GM18502 (cell line): Measurements from ENCODE around the gene PUS10.
"Not testable (repeated sequence)": the region's sequence is repeated elsewhere in the genome, so short reads cannot be mapped to it uniquely, and the experiment has no call there.

Experiments
- ATAC-seq: cut with Tn5 transposase; IDR thresholded peaks from one replicate; pipeline ENCODE4 v1.9.1; 2021; ENCODE audit warnings: mild to moderate bottlenecking; ENCODE audit not compliant: unreplicated experiment, poor library complexity

PUS10 gene

DNA sequence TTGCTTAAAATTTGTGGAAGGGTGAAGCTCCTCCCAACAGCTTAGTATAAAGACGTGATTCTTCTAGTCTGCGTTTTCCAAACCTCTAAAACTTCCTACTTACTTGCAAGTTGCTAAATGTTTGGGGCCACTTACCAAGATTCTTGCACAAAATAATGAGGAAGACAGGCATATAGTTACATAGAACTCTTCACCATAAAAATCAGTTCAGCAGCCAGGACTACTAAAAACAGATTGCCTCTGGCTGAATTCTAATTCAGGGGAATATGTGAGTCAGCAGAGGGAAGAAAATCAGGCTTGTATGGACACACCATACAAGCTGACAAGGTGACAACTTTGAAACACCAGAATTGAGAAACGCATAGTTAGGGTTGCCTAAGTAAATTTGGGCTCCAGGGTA, 3.3 kb downstream of the PUS10 start:
- no peak for ATAC-seq

DNA sequence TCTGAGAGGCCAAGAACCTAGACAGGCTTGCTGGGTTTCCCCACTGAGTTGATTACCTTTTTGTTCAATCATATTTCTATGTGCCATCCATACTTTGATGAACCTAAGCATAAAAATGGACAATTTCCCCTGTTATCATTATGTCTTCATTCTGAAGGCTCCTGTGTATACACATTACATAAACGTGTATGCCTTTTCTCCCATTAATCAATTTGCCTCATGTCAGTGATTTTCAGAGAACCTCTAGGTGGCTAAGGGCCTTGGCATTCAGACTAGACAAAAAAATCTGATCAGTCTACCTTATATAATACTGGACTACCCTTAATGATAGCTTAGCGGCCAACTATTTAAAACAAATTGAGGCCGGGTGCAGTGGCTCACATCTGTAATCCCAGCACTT, 4.7 kb downstream of the PUS10 start:
- no peak for ATAC-seq

DNA sequence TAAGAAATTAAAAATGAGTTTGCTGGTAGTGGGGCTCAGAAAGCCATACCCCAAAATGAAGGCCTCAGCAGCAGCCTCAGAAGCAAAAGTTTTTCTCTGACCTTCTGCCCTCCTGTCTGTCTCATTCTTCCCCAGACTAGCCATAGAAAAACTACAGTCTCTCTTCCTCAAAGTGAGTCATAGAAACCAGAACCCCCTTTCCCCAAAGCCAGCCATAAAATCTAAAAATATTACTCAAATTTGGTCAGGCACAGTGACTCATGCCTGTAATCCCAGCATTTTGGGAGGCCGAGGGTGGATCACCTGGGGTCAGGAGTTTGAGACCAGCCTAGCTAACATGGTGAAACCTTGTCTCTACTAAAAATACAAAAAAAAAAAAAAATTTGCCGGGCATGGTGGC, 5.8 kb downstream of the PUS10 start:
- ATAC-seq, result not testable (repeated sequence)

DNA sequence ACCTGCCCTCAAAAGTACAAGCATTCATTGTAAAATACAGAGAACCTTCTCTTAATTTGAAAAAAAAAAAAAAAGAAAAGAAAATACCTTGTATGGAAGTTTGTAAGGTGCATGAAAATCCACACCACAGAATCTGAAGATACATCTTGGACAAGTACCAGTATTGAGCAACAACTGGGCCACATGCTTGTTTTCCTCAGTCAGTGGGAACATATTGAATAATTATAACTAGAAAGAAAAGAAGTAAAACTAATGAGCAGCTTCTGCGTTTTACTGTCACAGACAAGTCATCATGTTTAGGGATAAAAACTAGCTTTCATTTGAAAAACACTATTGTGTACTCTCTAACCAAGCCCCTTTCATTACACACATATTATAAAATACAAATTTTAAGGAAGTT, 6.4 kb downstream of the PUS10 start:
- no peak for ATAC-seq

DNA sequence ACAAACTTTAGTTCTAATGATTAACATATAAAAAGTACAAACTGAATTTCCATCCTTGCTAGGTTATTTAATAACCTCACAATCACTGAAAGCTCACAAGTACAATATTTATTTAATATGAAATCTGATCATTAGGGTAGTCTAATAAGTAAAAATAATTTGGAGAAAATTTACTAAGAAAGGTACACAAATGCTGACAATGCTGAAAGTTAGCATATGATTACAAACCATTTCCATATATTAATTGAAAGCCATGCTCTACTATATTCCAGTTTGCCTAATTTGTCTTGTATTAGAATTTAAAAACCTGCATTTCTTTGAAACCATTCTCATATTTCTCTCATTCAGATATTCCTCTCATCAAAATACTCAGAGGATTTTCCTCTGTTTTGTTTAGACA, 8.7 kb downstream of the PUS10 start:
- ATAC-seq, result no peak

DNA sequence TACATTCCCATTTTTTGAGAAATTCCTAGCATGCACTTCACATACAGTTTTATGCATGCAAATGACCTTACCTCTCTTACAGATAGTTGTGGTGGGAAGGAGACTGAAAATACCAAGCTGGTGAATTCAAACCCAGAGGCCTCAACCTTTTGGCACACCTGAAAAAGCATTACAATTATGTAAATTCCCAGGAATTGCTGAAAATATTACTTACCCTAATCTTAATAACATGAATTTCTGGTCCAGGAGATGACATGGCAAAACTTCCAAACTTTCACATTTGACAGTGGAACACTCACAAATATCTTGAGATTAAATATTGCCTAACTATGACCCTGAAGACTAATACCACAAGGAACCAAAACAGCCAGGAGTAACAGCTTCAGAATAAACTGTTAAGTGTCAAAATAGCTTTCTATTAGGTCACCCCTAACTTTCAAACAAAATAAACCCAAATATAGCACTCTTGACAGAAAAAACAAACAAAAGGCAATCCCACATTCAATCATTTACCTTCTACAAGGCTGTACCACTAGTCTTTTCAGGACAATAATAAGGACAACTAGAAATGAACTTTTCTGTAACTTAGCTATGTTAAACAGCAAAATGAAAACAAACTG, 11.5 kb downstream of the PUS10 start:
- ATAC-seq, result no peak

DNA sequence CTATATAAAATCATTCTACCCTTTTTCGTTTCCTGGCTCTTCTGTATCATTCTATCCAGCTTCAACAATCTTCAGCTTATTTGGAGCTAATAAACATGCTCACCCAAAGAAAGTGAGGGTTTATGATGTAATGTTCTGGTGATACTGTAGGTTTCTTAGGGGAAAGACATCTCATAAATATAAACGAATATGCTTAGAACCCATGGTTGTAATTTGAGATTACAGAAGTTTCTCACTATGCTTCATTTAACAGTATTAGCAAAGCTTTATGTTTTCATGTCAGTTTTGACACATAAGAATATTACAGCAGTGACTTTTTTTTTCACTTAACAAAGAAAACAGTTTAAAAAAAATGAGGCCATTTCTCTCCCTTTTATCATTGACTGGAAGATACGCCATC, 12.3 kb downstream of the PUS10 start:
- ATAC-seq, result no peak

DNA sequence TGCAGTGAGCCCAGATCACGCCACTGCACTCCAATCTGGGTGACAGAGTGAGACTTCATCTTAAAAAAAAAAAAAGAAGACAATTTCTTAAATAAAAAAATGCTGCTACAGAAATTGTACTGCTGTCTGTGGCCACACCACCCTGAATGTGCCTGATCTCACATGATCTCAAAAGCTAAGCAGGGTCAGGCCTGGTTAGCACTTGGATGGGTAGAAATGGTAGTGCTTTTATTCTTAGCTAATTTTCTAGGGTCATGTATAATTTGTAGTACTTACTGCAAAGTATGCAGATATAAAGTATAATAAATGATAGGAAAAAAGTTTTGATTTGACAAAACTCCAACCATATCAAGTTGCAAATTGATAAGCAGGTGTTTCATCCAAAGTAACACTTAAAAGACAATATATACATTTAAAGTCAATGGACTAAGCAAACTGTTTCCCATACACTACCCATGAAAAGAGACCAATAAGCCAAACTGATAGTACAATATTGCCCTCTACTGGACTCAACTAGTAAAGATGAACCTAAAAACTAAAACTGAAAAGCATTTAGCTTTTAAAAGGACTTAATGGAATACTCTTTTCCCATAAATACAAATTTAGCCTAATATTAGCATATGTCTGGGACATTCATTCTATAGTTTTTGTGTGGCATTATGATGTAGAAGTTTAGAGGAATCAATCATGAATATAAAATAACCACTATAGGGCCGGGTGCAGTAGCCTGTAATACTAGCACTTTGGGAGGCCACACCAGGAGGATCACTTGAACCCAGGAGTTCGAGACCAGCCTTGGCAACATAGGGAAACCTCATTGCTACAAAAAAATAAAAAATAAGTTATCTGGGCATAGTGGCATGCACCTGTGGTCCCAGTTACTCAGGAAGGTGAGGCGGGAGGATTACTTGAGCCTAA, 19.2 kb downstream of the PUS10 start:
- ATAC-seq, result peak; percentile 66

DNA sequence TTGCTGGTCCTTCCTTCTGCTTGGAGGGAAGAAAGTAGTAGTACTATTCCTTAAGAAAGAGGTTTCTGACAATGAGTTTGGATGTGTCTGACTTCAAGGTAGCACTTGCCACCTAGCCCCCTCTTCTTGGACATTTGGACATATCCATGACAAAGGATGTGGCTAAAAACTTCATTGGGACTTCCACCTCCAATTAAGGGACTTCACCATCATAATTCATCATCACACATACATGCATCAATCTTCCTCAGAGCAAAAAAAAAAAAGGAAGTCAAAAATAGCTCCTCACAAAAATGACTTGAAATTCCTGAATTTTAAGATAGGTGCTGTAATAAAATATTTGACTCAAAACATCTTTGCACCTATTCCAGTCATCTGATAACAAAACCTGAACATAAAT, 23.9 kb downstream of the PUS10 start:
- no peak for ATAC-seq

DNA sequence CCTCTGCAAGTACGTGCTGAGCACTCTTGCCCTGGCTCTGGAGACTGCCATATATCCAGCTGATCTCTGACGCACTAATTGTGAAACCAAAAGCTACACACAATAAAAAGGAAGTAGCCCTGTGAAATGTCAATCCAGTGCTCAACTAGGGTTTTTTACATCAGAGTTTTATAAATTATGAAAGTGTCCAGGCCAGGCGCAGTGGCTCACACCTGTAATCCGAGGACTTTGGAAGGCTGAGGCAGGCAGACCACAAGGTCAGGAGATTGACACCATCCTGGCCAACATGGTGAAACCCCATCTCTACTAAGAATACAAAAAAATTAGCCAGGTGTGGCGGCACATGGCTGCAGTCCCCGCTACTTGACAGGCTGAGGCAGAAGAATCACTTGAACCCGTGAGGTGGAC, 25.1 kb downstream of the PUS10 start:
- ATAC-seq, result peak; percentile 99

DNA sequence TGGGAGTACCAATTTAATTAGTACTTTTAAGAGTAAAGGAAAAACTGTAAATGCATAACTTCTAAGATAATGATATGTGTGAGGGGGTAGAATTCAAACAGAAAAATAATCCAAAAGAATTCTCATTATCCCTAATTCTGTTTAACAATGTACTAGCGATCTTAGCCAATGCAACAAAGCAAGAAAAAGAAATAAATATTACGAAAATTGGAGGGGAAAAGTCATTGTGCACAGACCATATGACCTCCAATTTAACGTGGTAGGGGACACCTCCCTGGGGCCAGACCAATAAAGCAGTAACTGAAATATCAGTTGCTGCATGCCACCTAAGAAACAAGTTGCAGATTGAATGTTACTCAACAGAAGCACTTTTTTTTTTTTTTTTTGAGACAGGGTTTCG, 26.4 kb downstream of the PUS10 start:
- ATAC-seq, result no peak

DNA sequence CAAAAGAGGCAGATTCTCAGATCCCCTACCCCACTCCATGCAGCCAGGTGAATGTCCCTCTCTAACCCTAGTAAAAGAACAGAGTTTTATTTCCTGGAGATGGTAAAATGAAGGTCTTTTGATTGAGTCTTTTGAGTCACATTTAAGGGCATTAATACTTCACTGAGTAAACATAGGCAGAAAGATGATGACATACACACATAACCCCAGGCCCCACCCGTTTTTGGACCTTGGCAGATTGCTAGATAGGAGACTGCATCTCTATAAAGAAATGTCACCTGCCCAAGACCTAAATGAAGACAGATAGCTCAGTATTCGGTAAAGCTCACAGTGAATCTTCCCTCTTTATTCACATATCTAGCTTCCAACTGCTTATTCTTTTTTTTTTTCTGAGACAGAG, 28.8 kb downstream of the PUS10 start:
- ATAC-seq, result no peak

DNA sequence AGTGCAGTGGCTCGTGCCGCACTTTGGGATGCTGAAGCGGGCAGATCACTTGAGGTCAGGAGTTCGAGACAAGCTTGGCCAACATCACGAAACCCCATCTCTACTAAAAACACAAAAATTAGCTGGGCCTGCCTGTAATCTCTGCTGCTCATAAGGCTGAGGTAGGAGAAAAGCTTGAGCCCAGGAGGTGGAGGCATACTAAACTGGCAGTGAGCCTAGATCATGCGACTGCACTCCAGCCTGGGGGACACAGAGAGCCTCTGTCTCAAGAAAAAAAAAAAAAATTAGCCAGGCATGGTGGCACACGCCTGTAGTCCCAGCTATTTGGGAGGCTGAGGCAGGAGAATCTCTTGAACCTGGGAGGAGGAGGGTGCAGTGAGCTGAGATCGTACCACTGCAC, 30.4 kb downstream of the PUS10 start:
- not testable (repeated sequence) for ATAC-seq

DNA sequence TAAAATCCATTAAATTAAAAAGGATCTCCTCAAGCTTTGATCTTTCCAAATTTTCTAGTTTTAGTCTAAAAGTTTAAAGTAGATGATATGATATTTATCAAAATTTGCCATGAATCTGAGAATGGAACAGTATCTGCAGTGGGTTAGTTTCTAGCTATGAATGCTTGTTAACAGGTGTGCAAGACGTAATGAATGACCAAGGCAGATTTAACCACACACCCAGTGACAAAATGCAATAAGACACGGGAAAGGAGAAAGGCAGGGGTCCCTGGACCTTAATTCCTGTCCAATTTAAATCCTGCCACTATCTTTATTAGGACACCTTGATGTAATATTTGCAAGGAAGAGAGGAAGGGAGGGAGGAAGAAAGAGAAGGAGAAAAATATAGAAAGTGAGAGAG, 31.0 kb downstream of the PUS10 start:
- ATAC-seq, result no peak

DNA sequence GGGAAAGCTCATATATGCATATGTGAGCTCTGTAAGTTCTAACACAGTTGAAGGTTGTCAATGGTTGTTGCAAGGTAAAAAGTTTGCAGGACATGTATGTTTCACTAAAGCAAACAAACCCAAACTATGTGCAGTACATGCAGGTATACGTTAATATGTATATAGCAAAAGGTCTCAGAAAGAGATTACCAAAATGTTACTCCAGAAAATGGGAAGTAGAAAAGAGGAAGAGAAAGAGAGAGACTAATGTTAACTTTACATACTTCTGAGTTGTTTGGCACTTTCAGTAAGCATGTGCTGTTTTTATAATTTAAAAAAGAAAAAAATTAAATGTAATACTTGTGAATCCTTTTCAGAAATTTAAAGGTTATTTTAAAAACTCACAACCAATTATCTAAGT, 33.3 kb downstream of the PUS10 start:
- ATAC-seq, result peak; percentile 47

DNA sequence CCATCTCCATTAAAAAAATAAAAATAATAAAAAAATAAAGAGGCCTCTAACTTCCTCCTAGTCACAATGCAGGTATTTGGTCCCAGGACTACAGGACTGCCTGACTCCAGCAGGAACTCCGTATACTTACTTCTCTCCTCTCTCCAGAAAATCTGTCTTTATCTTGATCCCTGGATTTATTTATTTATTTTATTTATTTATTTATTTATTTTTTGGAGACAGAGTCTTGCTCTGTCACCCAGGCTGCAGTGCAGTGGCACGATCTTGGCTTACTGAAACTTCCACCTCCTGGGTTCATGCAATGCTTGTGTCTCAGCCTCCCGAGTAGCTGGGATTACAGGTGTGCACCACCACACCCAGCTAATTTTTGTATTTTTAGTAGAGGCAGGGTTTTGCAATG, 36.0 kb downstream of the PUS10 start:
- not testable (repeated sequence) for ATAC-seq

DNA sequence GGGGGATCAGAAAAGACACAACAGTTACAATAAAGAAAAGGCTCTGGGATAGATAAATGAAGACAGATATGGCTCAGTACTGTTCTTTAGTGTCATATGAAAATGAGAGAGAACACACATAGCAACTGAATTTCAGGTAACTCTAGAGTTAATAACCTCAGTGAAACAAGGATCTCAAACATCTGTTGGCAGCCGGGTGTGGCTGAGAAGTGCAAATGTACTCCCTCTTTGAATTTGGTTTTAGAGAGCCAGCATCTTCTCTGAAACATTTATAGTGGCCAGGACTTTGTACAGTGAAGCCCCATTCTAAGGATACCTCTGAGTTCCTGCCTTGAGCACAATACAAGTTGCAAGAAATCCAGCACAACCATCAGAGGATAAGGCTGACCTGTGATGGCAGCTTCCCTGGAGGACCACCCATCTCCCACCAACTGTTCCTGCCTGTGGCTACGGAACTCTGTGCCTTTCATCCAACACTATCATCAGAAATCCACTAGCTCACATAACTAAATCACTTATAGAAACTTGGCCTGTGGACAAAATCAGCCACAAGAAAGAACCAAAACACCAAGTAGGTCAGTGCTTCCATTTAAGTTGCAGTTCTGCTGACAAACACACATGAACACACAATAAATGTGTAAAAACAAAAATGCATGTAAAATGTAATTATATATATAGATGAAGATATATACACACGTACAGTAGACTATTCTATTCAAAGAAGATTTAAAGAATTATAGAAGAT, 37.8 kb downstream of the PUS10 start:
- ATAC-seq, result no peak

DNA sequence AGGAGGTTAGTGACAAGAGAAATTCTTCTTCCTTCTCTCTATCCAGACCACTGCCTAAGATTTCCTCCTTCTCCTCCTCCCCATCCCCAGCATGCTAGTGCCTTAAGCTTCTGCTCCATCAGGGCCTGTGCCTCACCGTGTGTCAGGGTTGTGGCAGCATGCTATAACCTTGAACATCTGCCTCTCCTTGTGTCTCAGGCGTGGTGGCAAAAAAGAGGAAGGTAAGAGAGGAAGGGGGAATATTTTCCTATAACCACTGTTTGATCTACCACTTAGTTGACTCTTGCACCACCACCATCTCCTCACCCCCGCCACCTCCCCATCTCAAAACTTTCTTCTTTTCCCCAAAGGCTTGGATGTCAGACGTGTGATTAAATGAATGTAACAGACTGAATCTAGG, 38.8 kb downstream of the PUS10 start:
- ATAC-seq, result no peak

DNA sequence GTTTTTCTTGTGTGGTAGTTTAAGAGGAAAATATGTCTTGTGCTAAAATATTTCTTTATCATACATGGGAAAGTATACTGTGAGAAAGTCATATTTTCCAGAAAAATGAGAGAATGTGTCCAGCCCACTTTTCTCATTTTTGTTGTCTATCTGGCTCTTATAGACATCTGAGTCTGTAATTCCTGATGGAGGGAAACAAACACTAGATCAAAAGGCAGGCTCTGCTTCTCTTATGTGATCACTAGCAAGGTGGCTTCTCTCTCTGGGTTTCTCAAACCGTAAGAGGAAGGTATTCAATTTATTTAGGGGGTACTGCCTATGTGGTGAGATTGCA, 40.5 kb downstream of the PUS10 start:
- no peak for ATAC-seq

DNA sequence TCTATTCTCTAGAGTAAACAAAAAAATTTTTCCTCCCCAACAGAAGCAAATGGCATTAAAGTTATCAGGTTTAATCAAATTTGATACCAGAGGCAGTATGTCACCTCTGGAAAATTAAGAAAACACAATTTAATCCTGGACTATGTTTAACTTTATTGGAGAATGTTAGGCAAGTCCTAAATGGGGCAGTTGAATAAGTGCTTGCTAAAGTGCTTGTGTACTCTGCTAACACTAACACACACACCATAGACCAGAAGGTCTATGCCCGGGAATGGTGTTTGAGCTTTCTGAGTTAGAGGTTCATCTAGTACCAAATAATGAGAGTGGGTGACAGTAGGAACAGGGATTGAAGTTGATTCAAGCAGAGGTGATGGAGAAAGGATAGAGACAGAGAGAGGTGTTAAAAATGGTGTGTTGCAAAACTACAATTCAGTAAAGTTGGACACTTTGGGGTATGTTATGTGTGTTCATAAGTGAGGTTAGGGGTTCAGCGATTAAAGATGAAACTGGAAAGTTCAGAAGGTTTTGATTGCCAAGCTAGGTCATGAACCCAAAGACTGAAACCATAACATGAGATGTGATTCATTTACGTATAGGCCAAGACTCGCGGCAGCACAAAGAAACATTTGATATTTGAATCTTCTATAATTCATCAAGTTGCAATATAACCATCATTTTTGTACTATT, 41.0 kb downstream of the PUS10 start:
- ATAC-seq, result peak; percentile 70
